Activated CD8-positive, alpha-beta T cell treated with anti-CD3 and anti-CD28 coated beads, Interleukin-2, amount 10 ng/mL, durations not matched to agents 7 days and 5 days (primary cell): ENCODE results near the gene ITIH2. TPM values are rescaled to one million over a fixed set of nuclear protein-coding genes. Genes with fewer than 3 reads are reported as not detected.
"Not testable (repeated sequence)": the region's sequence is repeated elsewhere in the genome, so short reads cannot be mapped to it uniquely, and the experiment has no call there.

ENCODE experiments used
- ATAC-seq: fragments of 150-1000 bp; cut with Tn5 transposase; one replicate; pipeline ENCODE4 v1.10.0; 2021; ENCODE audit warnings: moderate library complexity
- CTCF ChIA-PET: fragments of 350-600 bp; sonication (Branson Sonifier 250); formaldehyde crosslinking; loops from one replicate; lab custom pipeline; 2021; ENCODE audit warnings: antibody characterized with exemption; lab: Charles Lee
- POLR2A ChIA-PET: fragments of 350-600 bp; sonication (Branson Sonifier 250); formaldehyde crosslinking; loops from one replicate; lab custom pipeline; 2021; ENCODE audit warnings: antibody characterized with exemption; lab: Charles Lee
- DNase-seq: peaks from one replicate; pipeline ENCODE4 v3.0.0-alpha.2; 2020
- H3K27ac Mint-ChIP-seq: one replicate; pipeline ENCODE4 v1.8.0; 2021; ENCODE audit warnings: mild to moderate bottlenecking, mixed read lengths
- H3K27me3 Mint-ChIP-seq: one replicate; pipeline ENCODE4 v1.8.0; 2021; ENCODE audit warnings: low read depth, mixed read lengths
- H3K36me3 Mint-ChIP-seq: one replicate; pipeline ENCODE4 v1.8.0; 2021; ENCODE audit warnings: low read depth, mixed read lengths
- H3K4me1 Mint-ChIP-seq: one replicate; pipeline ENCODE4 v1.8.0; 2021; ENCODE audit warnings: low read depth, mixed read lengths
- H3K4me3 Mint-ChIP-seq: one replicate; pipeline ENCODE4 v1.8.0; 2021; ENCODE audit warnings: mild to moderate bottlenecking, mixed read lengths
- H3K9me3 Mint-ChIP-seq: one replicate; pipeline ENCODE4 v1.8.0; 2022; ENCODE audit warnings: mixed read lengths; ENCODE audit not compliant: insufficient read depth
- total RNA-seq, 2 experiments: library from RNA; stranded (reverse); gene quantifications; one replicate each; pipeline ENCODE4 v1.2.3, GENCODE V29; 2021

Gene ITIH2
- total RNA-seq, 2 experiments from 2014 or later = not detected

- ATAC-seq = no peak
- ChIA-PET POLR2A (no interaction called here), CTCF (interaction anchor here (2.4 kb wide), 1 partner anchor 8 kb away, joined by 15 read pairs; no protein-coding TSS in a partner anchor)
- no peaks in the 10 kb centered on the region for H3K9me3 Mint-ChIP-seq
- no peaks in the 10 kb centered on the region for H3K36me3 Mint-ChIP-seq
- DNase-seq = no peak
- H3K4me1 Mint-ChIP-seq = no peaks in the 10 kb centered on the region
- peaks cover 24% of the 10 kb centered on the region for H3K27me3 Mint-ChIP-seq
- no peak overlapping the region for H3K27ac Mint-ChIP-seq
- no peak overlapping the region for H3K4me3 Mint-ChIP-seq
Observed at GRCh38 chr10:7679256-7679655, 23.9 kb upstream of the ITIH2 start.

- H3K27me3 Mint-ChIP-seq = peaks cover 29% of the 10 kb centered on the region
- POLR2A ChIA-PET, H3K9me3 Mint-ChIP-seq, H3K4me3 Mint-ChIP-seq, DNase-seq, H3K4me1 Mint-ChIP-seq, H3K27ac Mint-ChIP-seq, ATAC-seq, CTCF ChIA-PET, H3K36me3 Mint-ChIP-seq: not testable (repeated sequence)
Observed at GRCh38 chr10:7680078-7680477, 23.0 kb upstream of the ITIH2 start.

- no peak overlapping the region for H3K4me3 Mint-ChIP-seq
- POLR2A ChIA-PET = no interaction called here
- H3K27ac Mint-ChIP-seq = no peak overlapping the region
- H3K36me3 Mint-ChIP-seq = peaks cover 4% of the 10 kb centered on the region
- CTCF ChIA-PET = interaction anchor here (0.6 to 6.6 kb wide), 48 partner anchors 9 to 1616 kb away, joined by 3 to 132 read pairs (median 5); partner anchors contain the start of genes ATP5F1C, ITIH5, KIN and SFMBT2
- H3K27me3 Mint-ChIP-seq = peaks cover 23% of the 10 kb centered on the region
- H3K9me3 Mint-ChIP-seq = peaks cover 12% of the 10 kb centered on the region
- no peak for DNase-seq
- H3K4me1 Mint-ChIP-seq = peaks cover 5% of the 10 kb centered on the region
- no peak for ATAC-seq
Observed at GRCh38 chr10:7686351-7687171, 16.6 kb upstream of the ITIH2 start.

- ChIA-PET POLR2A (interaction anchor here (0.6 kb wide), 1 partner anchor 20 kb away, joined by 3 read pairs; no protein-coding TSS in a partner anchor), CTCF (interaction anchor here (0.6 to 6.6 kb wide), 49 partner anchors 9 to 1616 kb away, joined by 3 to 132 read pairs (median 5); partner anchors contain the start of genes ATP5F1C, ITIH5, KIN and SFMBT2)
- Mint-ChIP-seq H3K36me3 (peaks cover 6% of the 10 kb centered on the region), H3K27ac (no peak overlapping the region), H3K4me3 (no peak overlapping the region), H3K27me3 (peaks cover 23% of the 10 kb centered on the region), H3K9me3 (peaks cover 12% of the 10 kb centered on the region), H3K4me1 (peaks cover 5% of the 10 kb centered on the region)
- DNase-seq (peak; percentile 91), ATAC-seq (peak; percentile 98)
Observed at GRCh38 chr10:7687228-7687907, 15.7 kb upstream of the ITIH2 start.

GRCh38 chr10:7689591-7689990 is 13.5 kb upstream of the ITIH2 start:
- peaks cover 6% of the 10 kb centered on the region for H3K36me3 Mint-ChIP-seq
- POLR2A ChIA-PET = no interaction called here
- peaks cover 5% of the 10 kb centered on the region for H3K4me1 Mint-ChIP-seq
- peaks cover 20% of the 10 kb centered on the region for H3K9me3 Mint-ChIP-seq
- H3K27ac Mint-ChIP-seq = no peak overlapping the region
- CTCF ChIA-PET = interaction anchor here (0.6 to 6.6 kb wide), 2 partner anchors 167 to 264 kb away, joined by 3 to 132 read pairs; no protein-coding TSS in a partner anchor
- no peak for DNase-seq
- peaks cover 9% of the 10 kb centered on the region for H3K27me3 Mint-ChIP-seq
- no peak for ATAC-seq
- H3K4me3 Mint-ChIP-seq = no peak overlapping the region

GRCh38 chr10:7690885-7691597 is 12.1 kb upstream of the ITIH2 start:
- H3K27ac Mint-ChIP-seq, H3K4me1 Mint-ChIP-seq, H3K27me3 Mint-ChIP-seq, DNase-seq, POLR2A ChIA-PET, H3K36me3 Mint-ChIP-seq, ATAC-seq, H3K4me3 Mint-ChIP-seq, CTCF ChIA-PET: not testable (repeated sequence)
- H3K9me3 Mint-ChIP-seq = peaks cover 20% of the 10 kb centered on the region

GRCh38 chr10:7692368-7692767 is 10.7 kb upstream of the ITIH2 start:
- DNase-seq, H3K4me1 Mint-ChIP-seq, POLR2A ChIA-PET, ATAC-seq, H3K27ac Mint-ChIP-seq, H3K4me3 Mint-ChIP-seq, H3K36me3 Mint-ChIP-seq, H3K27me3 Mint-ChIP-seq: not testable (repeated sequence)
- CTCF ChIA-PET = interaction anchor here (1.6 kb wide), 1 partner anchor 167 kb away, joined by 4 read pairs; no protein-coding TSS in a partner anchor
- peaks cover 20% of the 10 kb centered on the region for H3K9me3 Mint-ChIP-seq

GRCh38 chr10:7693194-7693593 is 9.9 kb upstream of the ITIH2 start:
- H3K27ac Mint-ChIP-seq, H3K4me3 Mint-ChIP-seq, H3K27me3 Mint-ChIP-seq, H3K36me3 Mint-ChIP-seq, H3K4me1 Mint-ChIP-seq, ATAC-seq, DNase-seq, POLR2A ChIA-PET: not testable (repeated sequence)
- CTCF ChIA-PET = interaction anchor here (1.6 kb wide), 1 partner anchor 168 kb away, joined by 4 read pairs; no protein-coding TSS in a partner anchor
- peaks cover 20% of the 10 kb centered on the region for H3K9me3 Mint-ChIP-seq

- POLR2A ChIA-PET = no interaction called here
- Mint-ChIP-seq H3K36me3 (peaks cover 2% of the 10 kb centered on the region), H3K27ac (no peak overlapping the region), H3K4me1 (no peaks in the 10 kb centered on the region), H3K9me3 (peaks cover 7% of the 10 kb centered on the region), H3K4me3 (no peak overlapping the region), H3K27me3 (peaks cover 12% of the 10 kb centered on the region)
- no peak for ATAC-seq
- DNase-seq = no peak
- CTCF ChIA-PET = interaction anchor here (1.2 kb wide), 1 partner anchor 9 kb away, joined by 3 read pairs; no protein-coding TSS in a partner anchor
Observed at GRCh38 chr10:7696545-7696944, 6.6 kb upstream of the ITIH2 start.

- ChIA-PET POLR2A (no interaction called here), CTCF (interaction anchor here (1.9 to 2.7 kb wide), 2 partner anchors 10 to 172 kb away, joined by 6 to 16 read pairs; no protein-coding TSS in a partner anchor)
- Mint-ChIP-seq H3K9me3 (peaks cover 7% of the 10 kb centered on the region), H3K36me3 (no peaks in the 10 kb centered on the region), H3K27ac (no peak overlapping the region), H3K4me3 (no peak overlapping the region), H3K27me3 (peaks cover 14% of the 10 kb centered on the region), H3K4me1 (no peaks in the 10 kb centered on the region)
- ATAC-seq = no peak
- DNase-seq = no peak
Observed at GRCh38 chr10:7697426-7697825, 5.7 kb upstream of the ITIH2 start.

GRCh38 chr10:7700577-7701125 is 2.5 kb upstream of the ITIH2 start:
- ChIA-PET CTCF (no interaction called here), POLR2A (no interaction called here)
- H3K4me3 Mint-ChIP-seq = no peak overlapping the region

More at GRCh38 chr10:7700577-7701125, 2.5 kb upstream of the ITIH2 start:
- no peaks in the 10 kb centered on the region for H3K36me3 Mint-ChIP-seq
- no peak overlapping the region for H3K27ac Mint-ChIP-seq
- peaks cover 27% of the 10 kb centered on the region for H3K27me3 Mint-ChIP-seq
- H3K4me1 Mint-ChIP-seq = no peaks in the 10 kb centered on the region
- no peaks in the 10 kb centered on the region for H3K9me3 Mint-ChIP-seq
- ATAC-seq (no peak), DNase-seq (no peak)
